Sigmoid colon (tissue), 7 donors: ENCODE data around the gene NAP1L4. TPM values are rescaled to one million over a fixed set of nuclear protein-coding genes. Genes with fewer than 3 reads are reported as not detected.

Source experiments
- DNase-seq: peaks from one replicate; pipeline ENCODE4 v3.0.0-alpha.2; 2019
- H3K27ac ChIP-seq, 4 donors: fragments of 200-600 bp; sonication (generic); one replicate each; pipeline ENCODE4 v1.5.1; 2016 to 2019; ENCODE audit warnings: mild to moderate bottlenecking in 1 of 4
- H3K27me3 ChIP-seq, 3 donors: fragments of 200-600 bp; sonication (generic); one replicate each; pipeline ENCODE4 v1.5.1; 2019; ENCODE audit warnings: mild to moderate bottlenecking in 1 of 3
- H3K36me3 ChIP-seq, 4 donors: fragments of 200-600 bp; sonication (generic); one replicate each; pipeline ENCODE4 v1.5.1; 2016 to 2019
- H3K4me1 ChIP-seq, 4 donors: fragments of 200-600 bp; sonication (generic); one replicate each; pipeline ENCODE4 v1.5.1; 2017 to 2019
- H3K4me3 ChIP-seq, 4 donors: fragments of 200-600 bp; sonication (generic); one replicate each; pipeline ENCODE4 v1.5.1; 2017 to 2019; ENCODE audit warnings: mild to moderate bottlenecking in 2 of 4, moderate library complexity in 1 of 4
- H3K9me3 ChIP-seq, 4 donors: fragments of 200-600 bp in 3 of 4; sonication (generic) in 3 of 4; one replicate each; pipeline versions ENCODE4 v1.5.1 to v1.6.1; 2013 to 2019
- EP300 ChIP-seq, 4 donors: sonication (generic); formaldehyde crosslinking; IDR thresholded peaks; one replicate each; pipeline ENCODE4 v1.6.1; 2017; ENCODE audit warnings: antibody characterized with exemption in 4 of 4
- POLR2A ChIP-seq, 2 donors: fragments of 450-650 bp; IDR thresholded peaks; one replicate each; pipeline ENCODE4 v1.6.1; 2016; ENCODE audit warnings: antibody characterized with exemption in 2 of 2, mild to moderate bottlenecking in 2 of 2, moderate library complexity in 2 of 2
- POLR2AphosphoS5 ChIP-seq, 4 donors: sonication (generic); formaldehyde crosslinking; IDR thresholded peaks; one replicate each; pipeline ENCODE4 v1.6.1; 2017; ENCODE audit warnings: antibody characterized with exemption in 4 of 4
- whole genome bisulfite sequencing, 2 donors: extraction: QIAGEN DNeasy Blood & Tissue Kit; methylation state at CpG; one replicate each; pipeline ENCODE4 v1.1.7; 2013; 5-methylcytosine and 5-hydroxymethylcytosine counted together
- intact Hi-C: fragments of 100-400 bp; cut with DNase I; formaldehyde crosslinking; loops from one replicate; pipeline ENCODE4 v1.15.1; 2023
- polyA plus RNA-seq, 3 donors: library from polyadenylated mRNA; stranded (reverse); fragments of 200-250 nt; gene quantifications; one replicate each; pipeline ENCODE4 v1.2.3, GENCODE V29; 2013
- total RNA-seq, 4 donors: library from RNA; depleted of rRNA; stranded (reverse); fragments of >200 nt; gene quantifications; one replicate each; pipeline ENCODE4 v1.1.0, GENCODE V29; 2016
- TF ChIP-seq, protein P1 (sequence below), 4 experiments: fragments of 450-650 bp in 3 of 4; fragments of 200-600 bp in 1 of 4; IDR thresholded peaks; one replicate each; pipeline ENCODE4 v1.5.1; 2016 to 2019; ENCODE audit warnings: antibody characterized with exemption in 4 of 4, mild to moderate bottlenecking in 3 of 4, moderate library complexity in 2 of 4
- donor health status: healthy with polysubstance abuse.
- donor health status: Bipolar disorder and iron deficiency.
- donor health status: healthy.

The NAP1L4 gene
- total and polyA plus RNA-seq, 7 donors: 55.9 to 102 (median 88.7) TPM

DNA sequence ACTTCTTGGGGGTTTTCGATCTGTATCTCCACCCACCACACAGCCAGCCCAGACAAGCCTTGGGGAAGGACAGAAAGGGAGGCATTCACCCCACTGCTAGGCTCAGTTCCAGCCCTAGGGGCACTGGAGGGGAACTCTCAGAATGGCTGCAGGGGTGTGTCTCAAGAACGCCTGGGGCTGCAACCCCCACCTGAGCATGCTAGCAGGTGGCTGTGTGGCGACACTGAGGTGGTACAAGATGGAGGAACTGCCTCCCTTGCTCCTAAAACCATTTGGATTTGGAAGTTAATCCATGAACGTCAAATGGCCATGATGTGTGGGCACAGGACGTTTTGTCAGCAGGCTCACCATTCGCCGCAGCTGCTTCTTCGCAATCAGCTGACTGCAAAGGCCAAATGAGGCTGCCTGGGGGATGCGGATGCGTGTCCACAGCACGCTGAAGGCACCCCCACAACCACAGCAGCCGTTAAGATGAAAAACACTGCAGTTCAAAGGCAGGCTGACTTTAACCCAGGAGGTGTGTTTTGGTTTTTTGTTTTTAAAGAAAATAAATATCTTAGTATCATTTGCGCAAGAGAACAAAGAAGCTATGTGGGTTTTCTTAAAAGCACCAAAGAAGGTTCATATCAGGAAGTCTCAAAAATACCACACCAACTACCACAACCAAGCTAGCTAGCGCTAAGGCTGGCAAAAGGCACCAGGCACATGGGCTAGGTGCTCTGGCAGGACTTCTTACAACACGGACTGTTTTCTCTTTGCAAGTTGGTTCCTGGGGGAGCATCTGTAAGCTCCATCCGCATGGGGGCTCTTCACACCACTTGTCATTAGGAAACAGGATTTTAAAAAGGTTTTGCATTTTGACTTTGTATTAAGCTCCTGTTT, 22.2 kb upstream of the NAP1L4 start:
- no peak for TF ChIP-seq POLR2AphosphoS5 (IDR thresholded peaks at IDR 0.05)
- TF ChIP-seq, protein P1, sequence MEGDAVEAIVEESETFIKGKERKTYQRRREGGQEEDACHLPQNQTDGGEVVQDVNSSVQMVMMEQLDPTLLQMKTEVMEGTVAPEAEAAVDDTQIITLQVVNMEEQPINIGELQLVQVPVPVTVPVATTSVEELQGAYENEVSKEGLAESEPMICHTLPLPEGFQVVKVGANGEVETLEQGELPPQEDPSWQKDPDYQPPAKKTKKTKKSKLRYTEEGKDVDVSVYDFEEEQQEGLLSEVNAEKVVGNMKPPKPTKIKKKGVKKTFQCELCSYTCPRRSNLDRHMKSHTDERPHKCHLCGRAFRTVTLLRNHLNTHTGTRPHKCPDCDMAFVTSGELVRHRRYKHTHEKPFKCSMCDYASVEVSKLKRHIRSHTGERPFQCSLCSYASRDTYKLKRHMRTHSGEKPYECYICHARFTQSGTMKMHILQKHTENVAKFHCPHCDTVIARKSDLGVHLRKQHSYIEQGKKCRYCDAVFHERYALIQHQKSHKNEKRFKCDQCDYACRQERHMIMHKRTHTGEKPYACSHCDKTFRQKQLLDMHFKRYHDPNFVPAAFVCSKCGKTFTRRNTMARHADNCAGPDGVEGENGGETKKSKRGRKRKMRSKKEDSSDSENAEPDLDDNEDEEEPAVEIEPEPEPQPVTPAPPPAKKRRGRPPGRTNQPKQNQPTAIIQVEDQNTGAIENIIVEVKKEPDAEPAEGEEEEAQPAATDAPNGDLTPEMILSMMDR (IDR thresholded peaks at IDR 0.05): no peak
- no peak for TF ChIP-seq EP300 (IDR thresholded peaks at IDR 0.05)
- no peak for TF ChIP-seq POLR2A (IDR thresholded peaks at IDR 0.05)
- H3K4me1 ChIP-seq: no peaks in the 10 kb centered on the region
- intact Hi-C loops: no loop called here
- DNase-seq: no peak
- no peaks in the 10 kb centered on the region for H3K27me3 ChIP-seq
- no peak overlapping the region for H3K4me3 ChIP-seq
- WGBS, 2 donors: 68 to 80% methylated on average over 16 of the region's 16 CpGs
- H3K36me3 ChIP-seq: peaks cover 45 to 100% (median 87%) of the 10 kb centered on the region in 4 donors
- H3K27ac ChIP-seq: no peak overlapping the region
- H3K9me3 ChIP-seq: no peaks in the 10 kb centered on the region

DNA sequence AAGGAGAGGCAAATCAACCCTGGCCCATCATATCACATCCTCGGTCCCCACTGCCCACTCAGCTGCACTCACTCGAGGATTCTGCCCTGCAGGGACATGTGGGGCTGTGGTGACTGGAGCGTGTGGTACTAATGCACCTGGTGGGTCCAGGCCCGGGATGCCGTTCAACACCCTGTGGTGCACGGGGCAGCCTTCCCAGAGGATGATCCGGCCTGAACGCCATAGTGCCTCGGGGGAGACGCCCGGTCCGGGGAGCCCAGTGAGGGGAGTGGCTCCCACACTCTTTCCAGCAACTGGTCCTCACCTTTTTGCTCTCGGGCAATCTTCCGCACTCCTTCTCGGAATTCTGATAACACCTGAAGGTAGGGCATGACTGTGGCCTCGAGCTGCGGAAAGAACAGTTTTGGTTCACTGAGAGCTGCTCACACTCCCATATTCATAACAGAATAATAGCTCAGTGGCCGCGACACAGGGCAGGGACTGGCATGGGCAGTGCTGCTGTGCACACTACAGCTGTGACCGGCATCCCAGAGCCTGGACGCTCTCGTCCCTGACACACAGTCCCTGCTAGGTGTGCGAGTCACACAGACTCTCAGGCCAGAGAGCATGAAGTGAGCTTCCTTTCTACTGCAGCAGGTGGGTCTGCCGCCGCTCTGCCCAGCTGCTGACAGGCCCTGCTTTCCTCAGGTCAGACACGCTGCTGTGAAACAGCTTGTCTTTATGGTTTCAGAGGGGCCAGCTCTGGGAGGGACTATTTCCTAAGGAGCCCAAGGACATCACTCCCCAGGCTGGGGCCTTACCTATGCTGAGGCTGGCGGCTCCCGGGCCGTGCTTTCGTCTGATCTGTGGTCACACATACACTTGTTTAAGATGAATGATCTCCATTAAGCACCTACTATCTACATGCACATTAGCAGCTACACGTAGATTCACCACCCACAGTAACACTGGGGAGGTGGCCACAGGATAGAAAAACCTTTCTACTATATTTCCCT, 20.1 kb upstream of the NAP1L4 start:
- H3K4me3 ChIP-seq: no peak overlapping the region
- 93% methylated on average over 31 of the region's 31 CpGs for WGBS, 2 donors
- no peaks in the 10 kb centered on the region for H3K27me3 ChIP-seq
- H3K27ac ChIP-seq: no peak overlapping the region
- TF ChIP-seq EP300 (IDR thresholded peaks at IDR 0.05): no peak
- no peak for TF ChIP-seq POLR2A (IDR thresholded peaks at IDR 0.05)
- TF ChIP-seq, protein P1 (IDR thresholded peaks at IDR 0.05): no peak
- TF ChIP-seq POLR2AphosphoS5 (IDR thresholded peaks at IDR 0.05): no peak
- no peaks in the 10 kb centered on the region for H3K4me1 ChIP-seq
- no peak for DNase-seq
- no peaks in the 10 kb centered on the region for H3K9me3 ChIP-seq
- peaks cover 36 to 98% (median 72%) of the 10 kb centered on the region in 4 donors for H3K36me3 ChIP-seq
- intact Hi-C loops: no loop called here

DNA sequence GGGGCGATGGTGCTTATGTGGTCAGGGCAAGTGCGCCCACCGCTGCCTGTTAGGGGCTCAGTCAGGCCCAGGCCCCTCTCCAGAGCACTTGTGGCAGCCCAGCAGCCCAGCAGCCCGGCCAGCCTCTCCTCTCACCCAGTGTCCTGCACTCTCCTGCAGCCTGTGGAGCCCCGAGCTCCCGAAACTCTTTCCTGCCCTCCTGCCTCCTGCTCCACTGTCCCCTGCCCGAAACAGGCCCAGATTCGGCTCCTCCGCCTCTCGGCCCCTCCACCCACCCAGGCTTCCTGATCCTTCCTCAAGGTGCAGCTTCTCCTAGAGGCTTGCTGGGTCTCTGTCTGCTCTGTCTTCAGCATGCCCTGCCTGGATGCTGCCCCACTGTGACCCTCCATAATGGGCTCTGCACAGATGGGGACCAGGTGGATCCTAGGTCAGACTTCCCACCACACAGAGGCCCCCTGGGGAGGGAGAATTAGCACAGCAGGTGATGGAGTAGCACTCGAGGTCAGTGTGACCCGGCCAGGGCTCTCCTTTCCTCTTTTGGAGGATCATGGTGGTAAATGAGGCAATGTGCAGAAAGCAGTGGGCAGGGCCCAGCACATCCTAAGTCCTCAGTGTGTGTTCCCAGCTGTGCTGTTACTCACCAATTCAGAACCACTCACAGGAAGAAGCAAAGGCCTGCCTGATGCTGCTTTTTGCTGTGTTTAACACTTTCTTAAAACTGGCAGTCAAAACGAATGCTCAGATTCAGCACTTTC, 18.6 kb upstream of the NAP1L4 start:
- no peak overlapping the region for H3K4me3 ChIP-seq
- no peak for DNase-seq
- no peak overlapping the region for H3K27ac ChIP-seq
- WGBS, 2 donors: 91 to 92% methylated on average over 13 of the region's 13 CpGs
- H3K36me3 ChIP-seq: peaks cover 23 to 98% (median 61%) of the 10 kb centered on the region in 4 donors
- H3K9me3 ChIP-seq: no peaks in the 10 kb centered on the region
- TF ChIP-seq POLR2A (IDR thresholded peaks at IDR 0.05): no peak
- H3K4me1 ChIP-seq: no peaks in the 10 kb centered on the region
- H3K27me3 ChIP-seq: no peaks in the 10 kb centered on the region
- intact Hi-C loops: no loop called here

DNA sequence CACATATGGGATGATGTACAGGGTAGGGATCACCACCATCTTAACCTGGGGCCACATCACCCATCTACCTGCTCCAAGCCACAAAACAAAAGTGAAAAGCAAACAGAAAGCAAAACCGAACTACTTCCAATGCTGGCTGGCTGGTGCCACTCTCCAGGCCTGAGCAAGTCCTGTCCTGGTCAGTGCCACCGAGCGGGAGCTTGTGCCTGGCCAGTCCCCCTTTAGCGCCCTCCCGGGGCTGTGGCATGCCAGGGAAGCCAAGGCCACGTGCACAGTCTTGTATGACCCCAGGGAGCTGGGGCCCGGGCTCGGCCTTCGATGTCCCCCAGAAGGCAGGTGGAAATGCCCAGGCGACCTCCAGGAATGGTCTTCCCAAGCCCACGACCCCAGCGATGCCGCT, 17.9 kb upstream of the NAP1L4 start:
- intact Hi-C loops: no loop called here

More for the DNA sequence above, 17.9 kb upstream of the NAP1L4 start:
- 92 to 95% methylated on average over 13 of the region's 13 CpGs for WGBS, 2 donors
- no peak overlapping the region for H3K4me3 ChIP-seq
- H3K4me1 ChIP-seq: no peaks in the 10 kb centered on the region
- TF ChIP-seq POLR2A (IDR thresholded peaks at IDR 0.05): no peak
- no peak for TF ChIP-seq POLR2AphosphoS5 (IDR thresholded peaks at IDR 0.05)
- TF ChIP-seq, protein P1 (IDR thresholded peaks at IDR 0.05): no peak
- no peak for TF ChIP-seq EP300 (IDR thresholded peaks at IDR 0.05)
- no peak overlapping the region for H3K27ac ChIP-seq
- DNase-seq: no peak
- peaks cover 16 to 98% (median 57%) of the 10 kb centered on the region in 4 donors for H3K36me3 ChIP-seq
- no peaks in the 10 kb centered on the region for H3K9me3 ChIP-seq
- H3K27me3 ChIP-seq: no peaks in the 10 kb centered on the region
